Neural cell (in vitro differentiated cells): ENCODE results near the gene TMEM17.

Experiments
- CTCF ChIP-seq: fragments of 450-650 bp; IDR thresholded peaks from 2 replicates; pipeline ENCODE4 v1.5.1; 2014; ENCODE audit warnings: antibody characterized with exemption, mild to moderate bottlenecking, moderate library complexity; ENCODE audit not compliant: poor library complexity, severe bottlenecking
- EP300 ChIP-seq: fragments of 450-650 bp; conservative IDR thresholded peaks from 2 replicates; pipeline ENCODE4 v1.6.1; 2014; ENCODE audit warnings: antibody characterized with exemption, mild to moderate bottlenecking, moderate library complexity; ENCODE audit not compliant: poor library complexity, severe bottlenecking
- EZH2 ChIP-seq: fragments of 200-600, 300-800 bp; shearing (Covaris generic), sonication (generic); IDR thresholded peaks from 2 replicates; pipeline ENCODE4 v1.6.1; 2014; ENCODE audit warnings: antibody characterized with exemption, low read length, borderline replicate concordance, mild to moderate bottlenecking; ENCODE audit not compliant: insufficient read depth, poor library complexity, severe bottlenecking
- MXI1 ChIP-seq: fragments of 450-650 bp; conservative IDR thresholded peaks from 2 replicates; pipeline ENCODE4 v1.6.1; 2014; ENCODE audit warnings: antibody characterized with exemption, mild to moderate bottlenecking; ENCODE audit not compliant: poor library complexity, severe bottlenecking
- POLR2AphosphoS5 ChIP-seq: IDR thresholded peaks from 2 replicates; pipeline ENCODE4 v1.6.1; 2012
- RAD21 ChIP-seq: fragments of 450-650 bp; conservative IDR thresholded peaks from 2 replicates; pipeline ENCODE4 v1.6.1; 2014; ENCODE audit warnings: antibody characterized with exemption, mild to moderate bottlenecking, moderate library complexity
- REST ChIP-seq: IDR thresholded peaks from 2 replicates; pipeline ENCODE4 v1.6.1; 2012; ENCODE audit warnings: borderline replicate concordance
- SMC3 ChIP-seq: fragments of 450-650 bp; conservative IDR thresholded peaks from 2 replicates; pipeline ENCODE4 v1.6.1; 2014; ENCODE audit warnings: antibody characterized with exemption, mild to moderate bottlenecking, moderate library complexity; ENCODE audit not compliant: poor library complexity
- TAF1 ChIP-seq: IDR thresholded peaks from 2 replicates; pipeline ENCODE4 v1.6.1; 2012; ENCODE audit warnings: low read depth

DNA sequence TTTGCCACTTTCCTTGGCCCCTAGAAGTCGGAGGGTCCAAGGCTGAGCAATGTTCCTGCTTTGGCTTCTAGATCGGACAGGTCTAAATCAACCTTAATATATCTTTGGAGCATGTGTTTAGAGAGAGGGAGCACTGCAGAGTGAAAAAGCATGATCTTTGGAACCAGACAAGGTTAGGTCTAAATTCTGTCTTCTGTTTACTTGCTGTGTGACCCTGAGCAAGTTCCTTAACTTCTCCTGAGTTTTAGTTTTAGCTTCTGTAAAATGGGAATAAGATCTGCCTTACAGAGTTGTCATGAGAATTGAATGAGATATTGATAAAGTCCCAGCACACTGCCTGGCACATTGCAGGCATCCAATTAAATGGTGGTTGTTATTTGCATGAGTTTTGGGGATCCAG, 13.9 kb downstream of the TMEM17 start:
- no peak for TF ChIP-seq CTCF
- no peak for TF ChIP-seq MXI1
- TF ChIP-seq POLR2AphosphoS5, result no peak
- TF ChIP-seq SMC3, result no peak
- TF ChIP-seq EP300, result no peak
- TF ChIP-seq EZH2, result no peak
- TF ChIP-seq REST, result no peak
- TF ChIP-seq TAF1, result no peak
- no peak for TF ChIP-seq RAD21
